Activated naive CD4-positive, alpha-beta T cell treated with anti-CD3 and anti-CD28 coated beads, Interleukin-2, amount 10 ng/mL, durations not matched to agents 7 days and 5 days (primary cell): Measurements from ENCODE around the gene RHBDF1.
"Not testable (repeated sequence)": the region's sequence is repeated elsewhere in the genome, so short reads cannot be mapped to it uniquely, and the experiment has no call there.

ENCODE experiments used
- CTCF ChIA-PET: fragments of 350-600 bp; sonication (Branson Sonifier 250); formaldehyde crosslinking; loops from one replicate; lab custom pipeline; 2021; ENCODE audit warnings: antibody characterized with exemption; lab: Charles Lee
- DNase-seq: peaks from one replicate; pipeline ENCODE4 v3.0.0-alpha.2; 2020
- H3K27ac Mint-ChIP-seq: one replicate; pipeline ENCODE4 v1.8.0; 2021; ENCODE audit warnings: mild to moderate bottlenecking, moderate library complexity, mixed read lengths
- H3K27me3 Mint-ChIP-seq: one replicate; pipeline ENCODE4 v1.8.0; 2021; ENCODE audit warnings: mild to moderate bottlenecking, mixed read lengths
- H3K36me3 Mint-ChIP-seq: one replicate; pipeline ENCODE4 v1.8.0; 2021; ENCODE audit warnings: mixed read lengths
- H3K4me1 Mint-ChIP-seq: one replicate; pipeline ENCODE4 v1.8.0; 2021; ENCODE audit warnings: mixed read lengths
- H3K4me3 Mint-ChIP-seq: one replicate; pipeline ENCODE4 v1.8.0; 2021; ENCODE audit warnings: mild to moderate bottlenecking, moderate library complexity, mixed read lengths
- H3K9me3 Mint-ChIP-seq: one replicate; pipeline ENCODE4 v1.8.0; 2021; ENCODE audit warnings: mixed read lengths

RHBDF1 gene

GRCh38 chr16:17062-17765 lies 55.2 kb downstream of the RHBDF1 start:
- H3K4me1 Mint-ChIP-seq, DNase-seq, H3K9me3 Mint-ChIP-seq, H3K27me3 Mint-ChIP-seq, CTCF ChIA-PET, H3K36me3 Mint-ChIP-seq, H3K4me3 Mint-ChIP-seq, H3K27ac Mint-ChIP-seq: not testable (repeated sequence)

- H3K9me3 Mint-ChIP-seq, CTCF ChIA-PET, H3K36me3 Mint-ChIP-seq, H3K4me1 Mint-ChIP-seq, H3K27me3 Mint-ChIP-seq: not testable (repeated sequence)
- Mint-ChIP-seq H3K27ac (peak overlapping the region; percentile 68), H3K4me3 (peak overlapping the region; percentile 37)
- DNase-seq: peak; percentile 97
Measured at GRCh38 chr16:10772-11171, 61.7 kb downstream of the RHBDF1 start.

- no peaks in the 10 kb centered on the region for H3K36me3 Mint-ChIP-seq
- H3K9me3 Mint-ChIP-seq: peaks cover 5% of the 10 kb centered on the region
- no peaks in the 10 kb centered on the region for H3K4me1 Mint-ChIP-seq
- DNase-seq: peak; percentile 32
- CTCF ChIA-PET: no interaction called here
- H3K27me3 Mint-ChIP-seq: no peaks in the 10 kb centered on the region
- H3K27ac Mint-ChIP-seq: no peak overlapping the region
- H3K4me3 Mint-ChIP-seq: peak overlapping the region; percentile 61
Measured at GRCh38 chr16:9903-10665, 62.3 kb downstream of the RHBDF1 start.
